K562 (cell line): Measurements from ENCODE around the gene PSME1. TPM values are rescaled to one million over a fixed set of nuclear protein-coding genes. Genes with fewer than 3 reads are reported as not detected.

Experiments used
- ATAC-seq: fragments of 200-7000 bp; cut with Tn5 transposase; 3 replicates; pipeline ENCODE4 v1.9.1; 2020; ENCODE audit warnings: moderate library complexity
- BruUV-seq: library from RNA; stranded (reverse); fragments of 400-500 nt; replicated peaks from 2 replicates; lab custom pipeline; 2021; lab: Mats Ljungman, UMichigan
- CTCF ChIA-PET: fragments of 300-600 bp; formaldehyde crosslinking; extraction: SDS; loops from one replicate; lab custom pipeline; 2021; ENCODE audit warnings: low intra/inter-chr PET ratio; lab: Yijun Ruan, JAX
- POLR2A ChIA-PET: fragments of 300-600, 350-650 bp; sonication (Branson Sonifier 250); formaldehyde crosslinking; extraction: SDS; loops from one replicate; lab custom pipeline; 2021; ENCODE audit warnings: antibody characterized with exemption, inconsistent platforms; lab: Yijun Ruan, JAX
- DNase-seq, 4 experiments: peaks; one replicate each; pipeline versions ENCODE4 v3.0.0 to v3.0.0-alpha.2; 2011 to 2018; ENCODE audit warnings: low spot score in 3 of 4, mixed read lengths in 3 of 4; ENCODE audit errors: extremely low read depth in 1 of 4
- FAIRE-seq: peaks from 2 replicates; lab custom pipeline; 2011; peaks lifted over from hg19 to GRCh38; lab: Jason Lieb, UNC
- H2AFZ ChIP-seq: 2 replicates; pipeline ENCODE4 v1.6.0; 2011; ENCODE audit warnings: low read depth, low read length, control low read depth, inconsistent platforms
- H3K27ac ChIP-seq: fragments of 200-600 bp; 3 replicates; pipeline ENCODE4 v1.8.0; 2011; ENCODE audit warnings: low read depth, mild to moderate bottlenecking, control low read depth, inconsistent platforms, low read length, moderate library complexity, mixed read lengths; ENCODE audit errors: extremely low read depth
- H3K27me3 ChIP-seq, 2 experiments: fragments of 300-600 bp in 1 of 2; 2 replicates in 1 of 2; 3 replicates in 1 of 2; pipeline versions ENCODE4 v1.6.0 to v1.8.0; 2011; ENCODE audit warnings: inconsistent platforms in 2 of 2, low read length in 2 of 2, mild to moderate bottlenecking in 1 of 2, mixed read lengths in 1 of 2, moderate library complexity in 1 of 2; ENCODE audit not compliant: control insufficient read depth in 2 of 2, insufficient read depth in 2 of 2
- H3K36me3 ChIP-seq: fragments of 300-600 bp; 3 replicates; pipeline ENCODE4 v1.8.0; 2011; ENCODE audit warnings: mild to moderate bottlenecking, low read length, inconsistent platforms; ENCODE audit not compliant: control insufficient read depth, insufficient read depth
- H3K4me1 ChIP-seq, 2 experiments: fragments of 200-600 bp in 1 of 2; replicated peaks in 1 of 2; 2 replicates in 1 of 2; 3 replicates in 1 of 2; pipeline versions ENCODE4 v1.5.1 to v1.8.0; 2011; ENCODE audit warnings: inconsistent platforms in 2 of 2, low read length in 2 of 2, mild to moderate bottlenecking in 1 of 2, mixed read lengths in 1 of 2, moderate library complexity in 1 of 2; ENCODE audit not compliant: control insufficient read depth in 2 of 2, insufficient read depth in 2 of 2
- H3K4me2 ChIP-seq: 2 replicates; pipeline ENCODE4 v1.6.1; 2011; ENCODE audit warnings: low read length, control low read depth, inconsistent platforms, mixed read lengths; ENCODE audit not compliant: insufficient read depth
- H3K4me3 ChIP-seq: fragments of 200-600 bp; sonication (generic), shearing (Covaris generic); 2 replicates; pipeline ENCODE4 v1.5.1; 2016; ENCODE audit warnings: control low read depth, inconsistent platforms
- H3K79me2 ChIP-seq: fragments of 200-600 bp; 3 replicates; pipeline ENCODE4 v1.8.0; 2011; ENCODE audit warnings: low read length, inconsistent platforms; ENCODE audit not compliant: control insufficient read depth, insufficient read depth
- H3K9ac ChIP-seq, 2 experiments: 2 replicates each; pipeline versions ENCODE4 v1.6.0 to v1.6.1; 2011; ENCODE audit warnings: low read depth in 2 of 2, low read length in 2 of 2, control low read depth in 1 of 2, inconsistent platforms in 1 of 2, mild to moderate bottlenecking in 1 of 2, mixed read lengths in 1 of 2; ENCODE audit not compliant: insufficient read depth in 1 of 2
- H3K9me1 ChIP-seq: one replicate; pipeline ENCODE4 v1.6.0; 2011; ENCODE audit warnings: inconsistent platforms, mild to moderate bottlenecking, low read length, moderate library complexity; ENCODE audit not compliant: control insufficient read depth, insufficient read depth
- H3K9me3 ChIP-seq: replicated peaks from 2 replicates; pipeline ENCODE4 v1.5.1; 2011; ENCODE audit warnings: low read depth, low read length, inconsistent platforms; ENCODE audit not compliant: control insufficient read depth, insufficient read depth
- H4K20me1 ChIP-seq: replicated peaks from 2 replicates; pipeline ENCODE4 v1.6.1; 2011; ENCODE audit warnings: low read length, inconsistent platforms, mixed read lengths; ENCODE audit not compliant: control insufficient read depth, insufficient read depth
- KLF10 ChIP-seq: fragments of 250-450 bp; sonication (Bioruptor Pico); IDR thresholded peaks from 2 replicates; pipeline ENCODE4 v1.6.1; 2021; ENCODE audit warnings: matching md5 sums
- PCBP2 ChIP-seq: fragments of 200-400 bp; formaldehyde crosslinking; IDR thresholded peaks from 2 replicates; pipeline ENCODE4 v1.6.1; 2018; ENCODE audit warnings: low read length, low read depth, mild to moderate bottlenecking, moderate library complexity; ENCODE audit not compliant: poor library complexity, severe bottlenecking
- POLR2A ChIP-seq: fragments of 450-650 bp; conservative IDR thresholded peaks from 2 replicates; pipeline ENCODE4 v1.6.1; 2016
- SMARCB1 ChIP-seq: IDR thresholded peaks from 2 replicates; pipeline ENCODE4 v1.6.1; 2011; ENCODE audit warnings: improper control_type of control experiment, low read depth; ENCODE audit not compliant: insufficient read length
- SP2 ChIP-seq: IDR thresholded peaks from 2 replicates; pipeline ENCODE4 v1.6.1; 2011; ENCODE audit warnings: mild to moderate bottlenecking, low read depth, low read length, moderate library complexity; ENCODE audit not compliant: poor library complexity, severe bottlenecking; ENCODE audit errors: extremely low read depth
- ZNF121 ChIP-seq: sonication (generic); formaldehyde crosslinking; conservative IDR thresholded peaks from 2 replicates; pipeline ENCODE4 v1.8.0; 2022; ENCODE audit warnings: missing genetic modification reagents
- ZNF282 ChIP-seq: sonication (generic); formaldehyde crosslinking; IDR thresholded peaks from 2 replicates; pipeline ENCODE4 v1.8.1; 2023; ENCODE audit warnings: missing genetic modification reagents
- ZNF316 ChIP-seq: fragments of 450-650 bp; IDR thresholded peaks from 2 replicates; pipeline ENCODE4 v1.6.1; 2016
- WGBS: fragments of 100-300 bp; shearing (Covaris generic); methylation state at CpG from one replicate; pipeline ENCODE4 v1.1.6; 2016; ENCODE audit warnings: low coverage, mixed read lengths; ENCODE audit not compliant: insufficient coverage; ENCODE audit errors: missing lambda C conversion rate; 5-methylcytosine and 5-hydroxymethylcytosine counted together
- in situ Hi-C: fragments of 300-500 bp; cut with MboI; formaldehyde crosslinking; loops from 4 replicates; pipeline ENCODE4 v1.15.0; 2018; ENCODE audit warnings: inconsistent platforms, mixed read lengths
- intact Hi-C: fragments of 100-400 bp; cut with micrococcal nuclease; formaldehyde crosslinking; loops from 2 replicates; pipeline ENCODE4 v1.14.2; 2022
- polyA plus RNA-seq, 8 experiments: library from polyadenylated mRNA; depleted of rRNA in 4 of 8; stranded (reverse) in 5 of 8; unstranded in 3 of 8; fragments of >200 nt; fragmentation: Nextera tagmentation in 2 of 8; fragmentation: Illumina TruSeq in 1 of 8; extraction: Ambion mirVana in 2 of 8; extraction: Trizol in 1 of 8; gene quantifications; 2 replicates each; pipeline versions ENCODE4 v1.2.1 to v1.2.3, GENCODE V29; 2011 to 2014; ENCODE audit warnings: inconsistent platforms in 1 of 8, missing spikeins in 1 of 8
- total RNA-seq, 7 experiments: library from RNA; depleted of rRNA in 6 of 7; stranded (reverse); fragments of >200 nt in 6 of 7; fragmentation: Illumina TruSeq in 2 of 7; extraction: Trizol in 2 of 7; gene quantifications; 2 replicates each; pipeline versions ENCODE4 v1.2.1 to v1.2.3, GENCODE V29; 2011 to 2021; ENCODE audit warnings: low replicate concordance in 1 of 7
- TF ChIP-seq, protein P1 (sequence below): sonication (generic); formaldehyde crosslinking; IDR thresholded peaks from 2 replicates; pipeline ENCODE4 v1.8.1; 2023; ENCODE audit warnings: mild to moderate bottlenecking, missing genetic modification reagents
- TF ChIP-seq, protein P2 (sequence below): sonication (generic); formaldehyde crosslinking; IDR thresholded peaks from 2 replicates; pipeline ENCODE4 v1.9.0; 2022; ENCODE audit warnings: mild to moderate bottlenecking, missing genetic modification reagents

The PSME1 gene
- total and polyA plus RNA-seq, 9 of the 15 experiments (the other 6 are each of a cell fraction or from before 2014, with no cell fraction given): 20.3 to 180 (median 67.5) TPM

DNA sequence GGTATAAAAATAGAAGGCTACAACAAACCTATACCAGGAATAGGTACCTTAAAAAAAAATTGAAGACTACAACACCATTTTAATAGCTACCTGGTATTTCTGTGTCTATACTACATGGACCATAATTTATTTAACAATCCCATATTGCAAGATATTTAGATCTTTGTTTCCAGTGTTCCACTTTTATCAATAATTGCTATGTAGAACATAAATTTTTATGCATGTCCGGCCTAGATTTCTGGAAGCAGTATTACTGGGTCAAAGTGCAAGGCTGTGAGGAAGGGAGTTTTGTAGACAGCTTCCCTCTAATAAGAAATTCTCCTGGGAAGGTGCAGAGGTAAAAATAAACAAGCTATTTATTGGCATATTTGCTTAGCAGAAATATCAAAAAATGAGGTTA is 25.5 kb upstream of the PSME1 start:
- H3K27ac ChIP-seq: no peak overlapping the region
- POLR2A ChIA-PET: interaction anchor here (1.3 kb wide), 2 partner anchors 15 to 42 kb away, joined by 3 to 4 read pairs; no protein-coding TSS in a partner anchor
- FAIRE-seq: no peak
- no TSS peak for BruUV-seq
- H3K9ac ChIP-seq: no peak overlapping the region
- no peaks in the 10 kb centered on the region for H4K20me1 ChIP-seq
- in situ Hi-C loops: no loop called here
- peaks cover 5% of the 10 kb centered on the region for H3K79me2 ChIP-seq
- no peak overlapping the region for H2AFZ ChIP-seq
- no peaks in the 10 kb centered on the region for H3K27me3 ChIP-seq
- intact Hi-C loops: no loop called here
- no peaks in the 10 kb centered on the region for H3K9me1 ChIP-seq
- no peaks in the 10 kb centered on the region for H3K9me3 ChIP-seq
- H3K4me3 ChIP-seq: no peak overlapping the region
- no peak for ATAC-seq
- H3K36me3 ChIP-seq: no peaks in the 10 kb centered on the region
- 64% methylated on average over 1 of the region's 1 CpG for WGBS
- peaks cover 0 to 11% of the 10 kb centered on the region in 2 experiments; a peak in 4 of 5 replicates for H3K4me1 ChIP-seq
- TF ChIP-seq, protein P1, sequence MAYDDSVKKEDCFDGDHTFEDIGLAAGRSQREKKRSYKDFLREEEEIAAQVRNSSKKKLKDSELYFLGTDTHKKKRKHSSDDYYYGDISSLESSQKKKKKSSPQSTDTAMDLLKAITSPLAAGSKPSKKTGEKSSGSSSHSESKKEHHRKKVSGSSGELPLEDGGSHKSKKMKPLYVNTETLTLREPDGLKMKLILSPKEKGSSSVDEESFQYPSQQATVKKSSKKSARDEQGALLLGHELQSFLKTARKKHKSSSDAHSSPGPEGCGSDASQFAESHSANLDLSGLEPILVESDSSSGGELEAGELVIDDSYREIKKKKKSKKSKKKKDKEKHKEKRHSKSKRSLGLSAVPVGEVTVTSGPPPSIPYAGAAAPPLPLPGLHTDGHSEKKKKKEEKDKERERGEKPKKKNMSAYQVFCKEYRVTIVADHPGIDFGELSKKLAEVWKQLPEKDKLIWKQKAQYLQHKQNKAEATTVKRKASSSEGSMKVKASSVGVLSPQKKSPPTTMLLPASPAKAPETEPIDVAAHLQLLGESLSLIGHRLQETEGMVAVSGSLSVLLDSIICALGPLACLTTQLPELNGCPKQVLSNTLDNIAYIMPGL (CRISPR knock-in tag): no peak
- no peak for TF ChIP-seq SMARCB1
- TF ChIP-seq PCBP2: no peak
- TF ChIP-seq ZNF121 (CRISPR knock-in tag): no peak
- TF ChIP-seq ZNF316: no peak
- TF ChIP-seq KLF10 (CRISPR knock-in tag): no peak
- no peak for TF ChIP-seq SP2
- no peak for TF ChIP-seq ZNF282 (CRISPR knock-in tag)
- TF ChIP-seq POLR2A: no peak
- TF ChIP-seq, protein P2, sequence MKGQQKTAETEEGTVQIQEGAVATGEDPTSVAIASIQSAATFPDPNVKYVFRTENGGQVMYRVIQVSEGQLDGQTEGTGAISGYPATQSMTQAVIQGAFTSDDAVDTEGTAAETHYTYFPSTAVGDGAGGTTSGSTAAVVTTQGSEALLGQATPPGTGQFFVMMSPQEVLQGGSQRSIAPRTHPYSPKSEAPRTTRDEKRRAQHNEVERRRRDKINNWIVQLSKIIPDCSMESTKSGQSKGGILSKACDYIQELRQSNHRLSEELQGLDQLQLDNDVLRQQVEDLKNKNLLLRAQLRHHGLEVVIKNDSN (CRISPR knock-in tag): no peak
- TF ChIP-seq, all 486 proteins: peak for 0
- CTCF ChIA-PET: no interaction called here
- no peak overlapping the region for H3K4me2 ChIP-seq
- no peak for DNase-seq
